ENCODE results near the gene NDRG2.

The NDRG2 gene

GRCh38 chr14:21056520-21057163 lies 31.8 kb upstream of the NDRG2 start:
- H2AFZ ChIP-seq (ENCODE audit: low read depth) = no peak overlapping the region
- H4K20me1 ChIP-seq (ENCODE audit: insufficient read depth) = no peaks in the 10 kb centered on the region
- H3K27ac ChIP-seq = no peak overlapping the region
- no peak for TF ChIP-seq CTCF (conservative IDR thresholded peaks at IDR 0.05; ENCODE audit: low read depth, low read length)
- H3K4me2 ChIP-seq = no peak overlapping the region
- H3K4me3 ChIP-seq (IDR thresholded peaks at IDR 0.05; ENCODE audit: insufficient read depth, low read depth, low read length) = no peak overlapping the region
- H3K27me3 ChIP-seq (ENCODE audit: insufficient read depth, low read depth) = no peaks in the 10 kb centered on the region
- no peaks in the 10 kb centered on the region for H3K79me2 ChIP-seq (ENCODE audit: insufficient read depth, low read depth)
- no peaks in the 10 kb centered on the region for H3K36me3 ChIP-seq (ENCODE audit: insufficient read depth)
- no peak overlapping the region for H3K9ac ChIP-seq
- H3K4me1 ChIP-seq (ENCODE audit: low read depth, poor library complexity, severe bottlenecking) = no peaks in the 10 kb centered on the region

GRCh38 chr14:21055432-21056117 lies 30.7 kb upstream of the NDRG2 start:
- no peaks in the 10 kb centered on the region for H3K4me1 ChIP-seq (ENCODE audit: low read depth, poor library complexity, severe bottlenecking)
- H3K27me3 ChIP-seq (ENCODE audit: insufficient read depth, low read depth) = no peaks in the 10 kb centered on the region
- no peak overlapping the region for H3K4me2 ChIP-seq
- no peaks in the 10 kb centered on the region for H4K20me1 ChIP-seq (ENCODE audit: insufficient read depth)
- no peaks in the 10 kb centered on the region for H3K36me3 ChIP-seq (ENCODE audit: insufficient read depth)
- TF ChIP-seq CTCF (conservative IDR thresholded peaks at IDR 0.05; ENCODE audit: low read depth, low read length) = no peak
- no peak overlapping the region for H3K9ac ChIP-seq
- H3K27ac ChIP-seq = no peak overlapping the region
- H2AFZ ChIP-seq (ENCODE audit: low read depth) = no peak overlapping the region
- H3K4me3 ChIP-seq (IDR thresholded peaks at IDR 0.05; ENCODE audit: insufficient read depth, low read depth, low read length) = no peak overlapping the region
- H3K79me2 ChIP-seq (ENCODE audit: insufficient read depth, low read depth) = no peaks in the 10 kb centered on the region

- H3K27me3 ChIP-seq (ENCODE audit: insufficient read depth, low read depth) = no peaks in the 10 kb centered on the region
- no peaks in the 10 kb centered on the region for H3K36me3 ChIP-seq (ENCODE audit: insufficient read depth)
- no peak for TF ChIP-seq CTCF (conservative IDR thresholded peaks at IDR 0.05; ENCODE audit: low read depth, low read length)
- H4K20me1 ChIP-seq (ENCODE audit: insufficient read depth) = no peaks in the 10 kb centered on the region
- no peak overlapping the region for H3K4me2 ChIP-seq
- no peaks in the 10 kb centered on the region for H3K79me2 ChIP-seq (ENCODE audit: insufficient read depth, low read depth)
- H2AFZ ChIP-seq (ENCODE audit: low read depth) = no peak overlapping the region
- no peak overlapping the region for H3K9ac ChIP-seq
- no peaks in the 10 kb centered on the region for H3K4me1 ChIP-seq (ENCODE audit: low read depth, poor library complexity, severe bottlenecking)
- H3K4me3 ChIP-seq (IDR thresholded peaks at IDR 0.05; ENCODE audit: insufficient read depth, low read depth, low read length) = no peak overlapping the region
- H3K27ac ChIP-seq = no peak overlapping the region
Observed at GRCh38 chr14:21054768-21055145, 29.9 kb upstream of the NDRG2 start.

- Histone ChIP-seq H3K4me2 (no peak overlapping the region), H3K36me3 (ENCODE audit: insufficient read depth) (no peaks in the 10 kb centered on the region), H3K27ac (no peak overlapping the region), H3K4me3 (IDR thresholded peaks at IDR 0.05; ENCODE audit: insufficient read depth, low read depth, low read length) (no peak overlapping the region), H3K27me3 (ENCODE audit: insufficient read depth, low read depth) (no peaks in the 10 kb centered on the region), H4K20me1 (ENCODE audit: insufficient read depth) (no peaks in the 10 kb centered on the region), H2AFZ (ENCODE audit: low read depth) (no peak overlapping the region), H3K9ac (no peak overlapping the region), H3K4me1 (ENCODE audit: low read depth, poor library complexity, severe bottlenecking) (no peaks in the 10 kb centered on the region), H3K79me2 (ENCODE audit: insufficient read depth, low read depth) (no peaks in the 10 kb centered on the region)
- no peak for TF ChIP-seq CTCF (conservative IDR thresholded peaks at IDR 0.05; ENCODE audit: low read depth, low read length)
Observed at GRCh38 chr14:21054123-21054767, 29.4 kb upstream of the NDRG2 start.

Measured in KMS-11 (cell line).